ENCODE results near the gene FBXO9.

FBXO9 gene

DNA sequence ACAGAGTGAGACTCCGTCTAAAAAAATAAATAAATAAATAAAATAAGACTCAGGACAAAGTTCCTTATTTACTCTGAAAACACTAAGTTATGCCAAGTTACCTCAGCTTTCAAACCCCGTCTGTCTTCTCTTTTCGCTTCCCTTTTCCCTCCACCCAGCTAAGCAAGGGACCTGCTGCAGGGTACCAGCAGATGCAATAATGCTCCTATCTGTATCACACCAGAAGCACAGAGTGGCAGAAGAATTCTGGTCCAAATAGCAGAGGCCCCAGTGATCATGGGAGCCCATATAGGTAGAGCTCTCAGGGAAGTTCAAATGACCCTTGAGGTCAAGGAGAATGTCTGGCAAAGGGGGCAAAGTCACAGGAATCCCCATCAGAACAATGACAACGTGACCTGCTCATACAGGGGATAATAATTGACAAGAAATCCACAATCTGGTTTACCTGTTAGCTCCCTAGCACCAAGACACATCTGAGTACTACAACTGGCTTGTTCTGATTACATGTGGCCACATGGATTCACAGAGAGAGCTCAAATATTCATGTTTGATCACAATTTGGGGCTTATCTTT is 74.7 kb downstream of the FBXO9 start:
- no peak for DNase-seq

- no peak for DNase-seq
Measured at GRCh38 chr6:53142810-53143209, 77.6 kb downstream of the FBXO9 start.

DNA sequence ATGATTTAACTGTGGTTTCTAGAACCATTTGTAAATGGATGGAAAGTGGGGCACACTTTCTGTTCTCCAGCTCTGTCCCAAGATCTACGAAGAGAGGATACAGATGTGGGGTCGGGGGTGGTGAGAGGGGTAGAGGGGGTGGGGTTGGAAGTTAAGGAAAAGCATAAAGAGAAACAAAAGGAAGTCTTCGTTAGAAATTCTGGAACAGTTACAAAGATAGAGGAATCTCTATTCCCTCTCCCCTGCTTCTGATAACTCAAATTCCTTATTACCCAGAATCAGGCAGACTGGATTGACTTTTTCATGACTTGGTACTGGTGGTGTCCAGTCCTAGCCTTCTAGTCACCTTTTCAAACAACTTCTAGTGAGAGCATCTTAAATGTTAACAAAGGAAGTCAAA is 78.5 kb downstream of the FBXO9 start:
- DNase-seq = no peak

DNA sequence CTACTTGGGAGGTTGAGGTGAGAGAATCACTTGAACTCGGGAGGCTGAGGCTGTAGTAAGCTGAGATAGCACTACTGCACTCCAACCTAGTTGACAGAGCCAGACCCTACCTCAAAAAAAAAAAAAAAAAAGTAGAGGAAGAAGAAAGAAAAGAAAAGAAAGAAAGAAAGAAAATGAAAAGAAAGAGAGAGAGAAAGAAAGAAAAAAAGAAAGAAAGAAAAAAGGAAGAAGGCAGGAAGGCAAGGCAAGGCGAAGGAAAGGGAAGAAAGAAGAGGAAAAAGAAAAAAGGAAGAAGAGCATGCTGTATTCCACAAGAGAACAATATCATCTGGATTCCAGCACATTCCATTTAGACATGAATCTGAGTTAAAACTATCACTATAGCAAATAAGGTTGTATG is 79.6 kb downstream of the FBXO9 start:
- no peak for DNase-seq

DNA sequence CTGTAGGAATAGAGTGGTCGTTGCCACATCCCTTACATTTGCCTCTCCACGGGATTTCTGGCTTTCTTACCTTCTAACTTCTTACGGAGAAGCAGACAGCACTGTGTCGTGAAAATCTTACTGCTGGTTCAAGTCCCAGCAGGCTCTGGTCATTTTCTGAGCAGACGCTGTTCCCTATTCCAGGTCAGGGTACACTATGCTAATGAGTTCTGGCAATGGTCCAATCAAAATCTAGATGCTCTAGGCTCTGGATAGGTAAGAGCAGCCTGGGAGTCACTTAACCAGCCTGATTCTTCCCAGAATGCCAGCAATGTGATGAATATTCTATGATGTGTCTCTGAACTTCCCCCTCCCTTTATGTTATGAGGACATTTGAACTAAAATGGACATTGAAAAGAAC is 83.5 kb downstream of the FBXO9 start, which contains the start of gene GCM1:
Gene GCM1, minus strand, starts transcription at position 158 of the 400 bp plus-strand sequence. CDS start 3,209 bp downstream, outside the sequence.
- no peak for DNase-seq

Data from amniotic stem cell (primary cell).